HG03460 (cell line): ENCODE measurements around the gene PXT1.
"Not testable (repeated sequence)": the region's sequence is repeated elsewhere in the genome, so short reads cannot be mapped to it uniquely, and the experiment has no call there.

Experiments
- ATAC-seq: cut with Tn5 transposase; IDR thresholded peaks from one replicate; pipeline ENCODE4 v1.9.1; 2021; ENCODE audit not compliant: unreplicated experiment

The PXT1 gene

DNA sequence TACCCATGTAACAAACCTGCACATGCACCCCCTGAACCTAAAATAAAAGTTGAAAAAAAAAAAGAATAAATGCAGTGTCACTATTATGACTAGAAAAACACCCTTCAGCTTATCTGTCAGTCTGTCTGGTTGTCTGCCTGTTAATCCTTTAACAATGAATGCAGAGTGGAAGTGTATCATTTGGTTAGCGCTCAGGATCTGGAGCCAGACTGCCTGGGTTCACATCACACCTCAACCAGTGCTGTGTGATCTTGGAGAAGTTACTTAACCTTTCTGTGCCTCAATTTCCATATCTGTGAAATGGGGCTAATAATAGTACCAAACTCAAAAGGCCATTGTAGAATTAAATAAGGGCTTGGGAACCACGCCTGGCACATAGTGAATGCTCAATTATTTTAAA is 72.0 kb downstream of the PXT1 start:
- no peak for ATAC-seq

GRCh38 chr6:36368921-36369865 is 73.5 kb downstream of the PXT1 start:
- no peak for ATAC-seq

DNA sequence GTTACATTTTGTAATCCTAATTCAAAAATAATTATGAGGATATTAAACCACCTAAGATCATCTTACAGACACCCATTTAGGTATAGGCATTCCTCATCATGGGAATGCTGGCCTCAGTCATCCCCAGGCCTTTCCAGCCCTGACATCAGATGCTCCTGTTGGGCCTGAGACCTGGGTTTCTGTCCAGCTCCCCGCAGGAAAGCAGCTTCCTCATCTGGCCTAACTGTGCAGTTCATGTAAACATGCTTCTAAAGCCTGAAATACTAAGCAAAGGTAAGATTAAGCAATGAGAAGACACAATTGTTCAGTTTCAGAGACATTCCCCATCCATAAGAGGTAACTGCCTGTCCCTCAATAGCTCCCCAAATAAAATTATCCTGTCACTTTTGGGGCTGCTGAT is 74.2 kb downstream of the PXT1 start:
- no peak for ATAC-seq

DNA sequence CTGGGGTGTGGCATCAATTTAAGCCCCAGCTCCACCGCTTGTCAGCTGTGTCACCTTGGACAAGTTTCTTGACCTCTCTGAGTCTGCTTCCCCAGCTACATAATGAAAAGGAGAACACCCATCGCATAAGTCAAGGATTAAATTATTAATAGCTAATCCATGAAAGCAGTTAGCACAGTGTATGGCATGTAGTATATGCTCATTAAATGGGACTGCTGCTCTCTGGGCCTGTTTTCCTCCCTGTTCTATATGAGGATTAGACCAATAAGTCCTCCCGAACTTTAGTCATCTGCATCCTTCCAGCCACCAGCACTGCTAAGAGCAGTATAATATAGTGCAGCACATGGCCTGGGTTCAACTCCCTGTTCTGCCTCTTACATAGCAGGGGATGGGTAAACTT is 74.9 kb downstream of the PXT1 start:
- ATAC-seq = no peak

DNA sequence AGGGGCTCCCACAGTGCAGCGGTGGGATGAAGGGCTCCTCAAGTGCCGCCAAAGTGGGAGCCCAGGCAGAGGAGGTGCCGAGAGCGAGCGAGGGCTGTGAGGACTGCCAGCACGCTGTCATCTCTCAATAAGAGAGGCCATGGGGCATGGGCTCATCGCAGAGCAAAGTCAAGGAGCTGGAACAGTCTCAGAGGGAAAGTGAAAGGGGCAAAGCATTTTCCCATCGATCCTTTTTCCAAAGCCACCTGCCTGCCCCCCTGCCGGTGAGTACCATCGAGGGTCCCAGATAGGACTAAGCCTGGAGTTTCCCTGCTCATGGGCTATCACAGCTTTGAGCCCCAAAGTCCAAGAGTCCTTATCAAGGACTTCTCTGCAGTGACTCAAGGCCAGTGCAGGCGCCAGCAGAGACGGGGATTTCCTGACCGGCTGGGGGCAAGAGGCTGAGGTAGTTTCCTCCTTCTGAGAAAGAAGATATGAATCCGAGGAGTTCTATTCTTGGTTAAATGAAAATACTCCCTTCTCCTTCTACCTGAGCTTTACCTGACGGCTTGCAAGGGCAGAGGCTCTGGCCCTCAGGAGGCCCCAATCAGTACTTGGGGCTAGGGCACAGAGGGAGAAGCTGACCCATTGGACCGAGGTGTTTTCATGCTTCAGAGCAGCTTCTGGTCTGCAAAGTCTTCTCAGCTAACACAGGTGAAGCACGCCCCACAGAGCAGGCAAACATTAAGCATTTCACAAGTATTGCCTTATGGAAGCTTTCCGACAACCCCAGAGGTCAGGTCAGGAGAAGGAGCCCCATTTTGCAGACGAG is 77.8 kb downstream of the PXT1 start:
- no peak for ATAC-seq

DNA sequence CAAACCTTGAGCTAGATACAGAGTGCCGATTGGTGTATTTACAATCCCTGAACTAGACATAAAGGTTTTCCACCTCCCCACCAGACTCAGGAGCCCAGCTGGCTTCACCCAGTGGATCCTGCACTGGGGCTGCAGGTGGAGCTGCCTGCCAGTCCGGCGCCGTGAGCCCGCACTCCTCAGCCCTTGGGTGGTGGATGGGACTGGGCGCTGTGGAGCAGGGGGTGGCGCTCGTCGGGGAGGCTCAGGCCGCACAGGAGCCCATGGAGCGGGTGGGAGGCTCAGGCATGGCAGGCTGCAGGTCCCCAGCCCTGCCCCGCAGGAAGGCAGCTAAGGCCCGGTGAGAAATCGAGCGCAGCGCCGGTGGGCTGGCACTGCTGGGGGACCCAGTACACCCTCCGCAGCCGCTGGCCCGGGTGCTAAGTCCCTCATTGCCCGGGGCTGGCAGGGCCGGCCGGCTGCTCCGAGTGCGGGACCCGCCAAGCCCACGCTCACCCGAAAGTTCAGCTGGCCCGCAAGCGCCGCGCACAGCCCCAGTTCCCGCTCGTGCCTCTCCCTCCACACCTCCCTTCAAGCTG is 78.5 kb downstream of the PXT1 start:
- ATAC-seq = not testable (repeated sequence)

DNA sequence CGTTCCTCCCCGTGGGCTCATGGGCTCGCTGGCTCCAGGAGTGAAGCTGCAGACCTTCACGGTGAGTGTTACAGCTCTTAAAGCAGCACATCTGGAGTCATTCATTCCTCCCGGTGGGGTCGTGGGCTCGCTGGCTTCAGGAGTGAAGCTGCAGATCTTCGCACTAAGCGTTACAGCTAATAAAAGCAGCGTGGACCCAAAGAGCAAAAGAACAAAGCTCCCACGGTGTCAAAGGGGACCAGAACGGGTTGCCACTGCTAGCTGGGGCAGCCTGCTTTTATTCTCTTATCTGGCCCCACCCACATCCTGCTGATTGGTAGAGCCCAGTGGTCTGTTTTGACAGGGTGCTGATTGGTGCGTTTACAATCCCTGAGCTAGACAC is 79.3 kb downstream of the PXT1 start:
- not testable (repeated sequence) for ATAC-seq

GRCh38 chr6:36362551-36363370 is 79.9 kb downstream of the PXT1 start:
- ATAC-seq = no peak

- no peak for ATAC-seq
Observed at GRCh38 chr6:36361071-36361470, 81.6 kb downstream of the PXT1 start.

DNA sequence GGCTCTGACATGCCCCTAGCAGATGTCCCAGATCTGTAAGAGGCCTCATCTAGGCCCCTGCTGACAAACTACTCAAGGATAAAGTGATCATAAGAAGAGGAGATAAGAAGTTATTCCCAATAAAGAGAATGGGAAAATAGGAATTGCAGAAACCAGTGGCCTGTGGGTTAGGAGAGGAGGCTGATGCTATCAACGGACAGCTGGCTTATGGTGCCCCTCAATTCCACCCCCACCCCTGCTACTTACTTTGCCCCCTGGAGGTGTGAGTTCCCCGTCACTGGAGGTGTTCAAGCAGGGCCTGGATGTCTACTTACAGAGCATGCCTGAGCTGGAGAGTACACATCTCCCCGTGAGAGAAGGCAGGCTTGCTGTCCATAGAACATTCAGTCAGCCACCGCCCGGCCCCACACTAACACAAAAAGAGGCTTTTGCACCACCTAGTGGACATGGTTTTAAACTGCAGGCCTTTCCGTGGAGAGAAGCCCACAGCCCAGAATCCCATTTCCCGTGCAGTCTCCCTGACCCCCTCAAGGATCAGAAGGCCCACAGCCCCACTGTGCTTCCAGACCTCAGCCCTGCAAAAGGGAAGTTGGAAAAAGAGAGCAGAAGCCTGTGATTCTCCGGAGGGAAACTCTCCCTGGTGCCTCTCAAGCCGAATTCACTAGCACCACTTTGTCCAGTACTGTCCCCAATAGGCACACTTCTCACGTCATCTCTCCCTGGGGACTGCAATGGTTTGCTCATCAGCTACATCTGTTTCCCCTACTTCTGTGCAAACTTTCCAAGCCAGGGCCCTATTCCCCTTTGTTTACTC is 82.2 kb downstream of the PXT1 start:
- no peak for ATAC-seq

GRCh38 chr6:36358226-36358915 is 84.3 kb downstream of the PXT1 start:
- no peak for ATAC-seq

GRCh38 chr6:36357872-36358225 is 84.8 kb downstream of the PXT1 start:
- no peak for ATAC-seq

GRCh38 chr6:36355819-36356218 is 86.8 kb downstream of the PXT1 start:
- no peak for ATAC-seq

DNA sequence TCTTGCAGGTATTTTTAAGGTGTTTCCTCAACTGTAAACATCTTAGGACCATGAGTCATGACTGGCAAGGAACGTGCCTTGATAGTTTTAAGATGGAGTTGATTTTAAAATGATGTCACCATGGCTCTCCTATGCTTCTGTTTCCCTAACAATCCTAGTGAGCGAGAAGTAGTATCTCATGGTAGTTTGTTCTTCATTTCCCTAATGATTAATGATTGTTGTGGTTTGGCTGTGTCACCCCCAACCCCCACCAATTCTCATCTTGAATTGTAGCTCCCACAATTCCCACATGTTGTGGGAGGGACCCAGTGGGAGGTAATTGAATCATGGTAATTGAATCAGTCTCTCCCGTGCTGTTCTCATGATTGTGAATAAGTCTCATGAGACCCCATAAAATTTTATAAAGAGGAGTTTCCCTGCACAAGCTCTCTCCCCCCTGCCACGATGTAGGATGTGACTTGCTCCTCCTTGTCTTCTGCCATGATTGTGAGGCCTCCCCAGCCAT is 89.2 kb downstream of the PXT1 start:
- ATAC-seq = no peak

DNA sequence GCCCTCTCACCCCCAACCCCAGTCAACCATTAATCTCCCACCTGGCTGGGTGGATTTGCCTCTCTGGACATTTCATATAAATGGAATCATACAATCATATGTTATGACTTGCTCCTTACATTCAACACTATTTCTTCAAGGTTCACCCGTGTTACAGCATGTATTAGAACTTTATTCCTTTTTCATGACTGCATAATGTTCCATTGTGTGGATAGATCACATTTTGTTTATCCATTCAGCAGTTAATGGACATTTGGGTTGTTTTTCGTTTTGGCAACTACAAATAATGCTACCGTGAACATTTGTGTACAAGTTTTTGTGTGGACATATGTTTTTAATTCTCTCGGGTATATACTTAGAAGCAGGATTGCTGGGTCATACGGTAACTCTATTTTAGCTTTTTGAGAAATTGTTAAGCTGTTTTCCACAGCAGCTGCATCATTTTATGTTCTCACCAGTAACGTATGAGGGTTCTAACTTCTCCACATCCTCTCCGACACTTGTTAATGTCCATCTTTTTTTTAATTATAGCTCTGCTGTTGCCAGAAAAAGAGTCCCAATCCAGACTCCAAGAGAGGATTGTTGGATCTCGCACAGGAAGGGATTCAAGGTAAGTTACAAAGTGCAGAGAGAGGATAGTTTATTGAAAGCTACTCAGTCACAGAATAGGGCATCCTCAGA is 90.0 kb downstream of the PXT1 start:
- no peak for ATAC-seq

- ATAC-seq = no peak
Observed at GRCh38 chr6:36350681-36351571, 91.7 kb downstream of the PXT1 start.

DNA sequence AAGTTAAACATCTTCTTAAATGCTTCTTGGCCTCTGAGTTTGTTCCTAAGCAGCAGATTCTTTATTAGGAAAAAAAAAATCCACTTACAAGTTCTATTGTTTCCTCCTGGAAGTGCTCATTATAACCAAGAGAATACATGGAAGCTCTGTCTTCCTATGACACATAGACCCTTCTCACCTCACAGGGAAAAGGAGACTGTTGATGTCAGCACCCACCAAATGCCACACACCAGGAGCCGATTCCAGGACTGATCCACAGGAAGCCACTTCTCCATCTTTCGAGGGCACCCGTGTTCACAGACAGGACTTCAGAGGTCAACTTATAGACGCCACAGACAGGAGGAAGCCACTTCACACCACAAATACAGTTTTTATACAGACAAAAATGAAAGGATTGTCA is 92.6 kb downstream of the PXT1 start:
- no peak for ATAC-seq

DNA sequence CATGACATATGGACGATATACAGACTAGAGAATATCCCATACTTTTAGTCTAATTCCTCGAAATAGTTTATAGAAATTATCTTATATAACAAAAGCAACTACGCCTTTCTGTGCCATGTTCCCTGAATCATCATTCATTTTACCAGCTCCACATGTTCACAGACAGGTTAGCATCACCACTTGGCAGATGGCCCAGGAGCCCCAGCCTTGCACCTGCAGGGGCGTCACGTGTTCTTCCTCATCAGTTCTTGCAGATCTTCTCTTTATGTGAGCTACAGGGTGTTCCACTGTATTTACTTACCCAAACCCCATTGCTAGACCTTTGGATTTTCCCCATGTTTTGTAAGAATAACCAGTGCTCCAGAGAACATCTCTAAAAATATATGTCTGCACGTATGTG is 93.4 kb downstream of the PXT1 start:
- no peak for ATAC-seq
